ENCODE results near the gene FANK1.
"Not testable (repeated sequence)": the region's sequence is repeated elsewhere in the genome, so short reads cannot be mapped to it uniquely, and the experiment has no call there.

Gene FANK1

DNA sequence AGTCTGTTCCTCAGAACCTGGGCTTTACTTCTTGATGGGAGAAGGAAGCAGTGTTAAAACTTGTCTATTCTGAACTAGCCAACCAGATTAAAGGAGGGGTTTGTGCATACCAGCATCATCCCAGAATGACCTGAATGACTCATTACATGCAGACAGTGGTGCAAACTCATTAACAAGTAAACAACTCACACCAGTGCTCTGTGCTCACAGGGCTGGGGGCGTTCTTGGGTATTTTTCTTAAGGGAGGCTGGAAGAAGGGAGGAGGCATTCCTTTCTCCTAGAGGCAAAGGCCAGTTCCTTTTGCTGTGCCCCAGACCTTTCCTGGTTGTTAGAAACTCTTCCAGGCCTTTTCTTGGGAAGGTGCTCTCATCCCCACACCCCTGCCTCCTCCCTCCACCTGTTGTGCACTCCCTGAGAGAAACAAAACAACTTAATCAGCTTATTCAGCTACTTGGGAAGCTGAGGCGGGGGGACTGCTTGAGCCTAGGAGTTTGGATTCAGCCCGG, 6.8 kb downstream of the FANK1 start:
- H3K27ac ChIP-seq (ENCODE audit: insufficient read depth in 1 of 2, low read depth in 1 of 2, low read length in 2 of 2, poor library complexity in 1 of 2, severe bottlenecking in 2 of 2); H3K27me3 ChIP-seq (replicated peaks in 2 of 5; ENCODE audit: control insufficient read depth in 4 of 5, insufficient read depth in 5 of 5, low read length in 4 of 5); H3K4me1 ChIP-seq (ENCODE audit: control extremely low read depth in 1 of 4, control insufficient read depth in 4 of 4, insufficient read depth in 4 of 4, low read length in 3 of 4); H3K36me3 ChIP-seq (ENCODE audit: control insufficient read depth in 4 of 4, insufficient read depth in 4 of 4, low read length in 3 of 4); H3K4me3 ChIP-seq (ENCODE audit: control insufficient read depth in 1 of 7, extremely low read depth in 1 of 7, insufficient read depth in 4 of 7, low read depth in 2 of 7, low read length in 6 of 7); H3K9me3 ChIP-seq (ENCODE audit: control extremely low read depth in 1 of 5, control insufficient read depth in 4 of 5, insufficient read depth in 2 of 5, low read depth in 1 of 5, low read length in 4 of 5); POLR2A ChIA-PET; CTCF ChIA-PET; DNase-seq: not testable (repeated sequence)
- no CpG with 5 or more reads among the region's 3 CpGs for WGBS (ENCODE audit: insufficient coverage)

- H3K27ac ChIP-seq (ENCODE audit: insufficient read depth in 1 of 2, low read depth in 1 of 2, low read length in 2 of 2, poor library complexity in 1 of 2, severe bottlenecking in 2 of 2); H3K9me3 ChIP-seq (ENCODE audit: control extremely low read depth in 1 of 5, control insufficient read depth in 4 of 5, insufficient read depth in 2 of 5, low read depth in 1 of 5, low read length in 4 of 5); POLR2A ChIA-PET; H3K27me3 ChIP-seq (replicated peaks in 2 of 5; ENCODE audit: control insufficient read depth in 4 of 5, insufficient read depth in 5 of 5, low read length in 4 of 5); H3K4me3 ChIP-seq (ENCODE audit: control insufficient read depth in 1 of 7, extremely low read depth in 1 of 7, insufficient read depth in 4 of 7, low read depth in 2 of 7, low read length in 6 of 7); H3K36me3 ChIP-seq (ENCODE audit: control insufficient read depth in 4 of 4, insufficient read depth in 4 of 4, low read length in 3 of 4); H3K4me1 ChIP-seq (ENCODE audit: control extremely low read depth in 1 of 4, control insufficient read depth in 4 of 4, insufficient read depth in 4 of 4, low read length in 3 of 4); DNase-seq: not testable (repeated sequence)
- 92% methylated on average over 3 of the region's 5 CpGs for WGBS (ENCODE audit: insufficient coverage)
- CTCF ChIA-PET, result interaction anchor here (0.8 kb wide), 1 partner anchor 37 kb away, joined by 3 read pairs; no protein-coding TSS in a partner anchor
Observed at GRCh38 chr10:125905069-125905994, 9.0 kb downstream of the FANK1 start.

DNA sequence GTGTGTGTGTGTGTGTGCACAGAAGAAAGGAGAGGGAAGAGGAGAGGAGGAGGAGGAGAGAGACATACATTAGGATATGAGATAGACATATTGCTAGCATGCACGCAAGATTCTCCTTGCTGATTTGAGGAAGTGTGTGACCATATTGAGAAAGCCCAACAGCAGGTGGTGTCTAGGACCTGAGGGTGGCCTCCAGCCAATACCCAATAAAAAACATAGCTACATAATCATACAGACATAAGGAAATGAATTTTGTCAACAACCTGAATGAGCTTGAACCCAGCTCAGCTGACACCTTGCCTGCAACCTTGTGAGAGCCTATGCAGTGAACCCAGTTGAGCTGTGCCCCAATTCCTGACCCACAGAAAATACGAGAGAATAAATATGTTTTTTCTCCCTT, 11.2 kb downstream of the FANK1 start:
- CTCF ChIA-PET, result interaction anchor here (0.6 kb wide), 1 partner anchor 62 kb away, joined by 3 read pairs; no protein-coding TSS in a partner anchor
- H3K27me3 ChIP-seq (replicated peaks in 2 of 5; ENCODE audit: control insufficient read depth in 4 of 5, insufficient read depth in 5 of 5, low read length in 4 of 5); POLR2A ChIA-PET; H3K27ac ChIP-seq (ENCODE audit: insufficient read depth in 1 of 2, low read depth in 1 of 2, low read length in 2 of 2, poor library complexity in 1 of 2, severe bottlenecking in 2 of 2); H3K36me3 ChIP-seq (ENCODE audit: control insufficient read depth in 4 of 4, insufficient read depth in 4 of 4, low read length in 3 of 4); H3K4me3 ChIP-seq (ENCODE audit: control insufficient read depth in 1 of 7, extremely low read depth in 1 of 7, insufficient read depth in 4 of 7, low read depth in 2 of 7, low read length in 6 of 7); H3K4me1 ChIP-seq (ENCODE audit: control extremely low read depth in 1 of 4, control insufficient read depth in 4 of 4, insufficient read depth in 4 of 4, low read length in 3 of 4); H3K9me3 ChIP-seq (ENCODE audit: control extremely low read depth in 1 of 5, control insufficient read depth in 4 of 5, insufficient read depth in 2 of 5, low read depth in 1 of 5, low read length in 4 of 5): not testable (repeated sequence)
- 100% methylated on average over 1 of the region's 2 CpGs for WGBS (ENCODE audit: insufficient coverage)
- DNase-seq, result peak in 1 of 3 donors; percentile 16

DNA sequence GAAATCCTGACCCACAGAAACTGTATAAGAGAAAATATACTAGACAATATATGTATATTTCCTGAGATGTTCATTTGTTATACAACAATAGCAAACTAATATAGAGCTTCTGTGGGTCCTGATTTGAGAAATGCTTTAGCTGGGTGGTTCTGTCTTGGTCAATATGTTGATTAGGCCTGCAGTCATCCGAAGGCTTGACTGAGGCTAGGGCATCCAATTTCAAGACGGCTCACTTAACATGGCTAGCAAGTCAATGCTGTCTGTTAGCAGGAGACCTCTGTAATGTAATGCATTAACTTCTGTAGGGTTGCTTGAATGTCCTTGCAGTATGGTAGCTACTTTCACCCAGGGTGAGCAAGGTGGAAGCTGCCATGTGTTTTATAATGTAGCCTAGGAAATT, 12.4 kb downstream of the FANK1 start:
- H3K27ac ChIP-seq (ENCODE audit: insufficient read depth in 1 of 2, low read depth in 1 of 2, low read length in 2 of 2, poor library complexity in 1 of 2, severe bottlenecking in 2 of 2); DNase-seq; H3K4me1 ChIP-seq (ENCODE audit: control extremely low read depth in 1 of 4, control insufficient read depth in 4 of 4, insufficient read depth in 4 of 4, low read length in 3 of 4); H3K36me3 ChIP-seq (ENCODE audit: control insufficient read depth in 4 of 4, insufficient read depth in 4 of 4, low read length in 3 of 4); H3K9me3 ChIP-seq (ENCODE audit: control extremely low read depth in 1 of 5, control insufficient read depth in 4 of 5, insufficient read depth in 2 of 5, low read depth in 1 of 5, low read length in 4 of 5); CTCF ChIA-PET; H3K27me3 ChIP-seq (replicated peaks in 2 of 5; ENCODE audit: control insufficient read depth in 4 of 5, insufficient read depth in 5 of 5, low read length in 4 of 5); H3K4me3 ChIP-seq (ENCODE audit: control insufficient read depth in 1 of 7, extremely low read depth in 1 of 7, insufficient read depth in 4 of 7, low read depth in 2 of 7, low read length in 6 of 7); POLR2A ChIA-PET: not testable (repeated sequence)
- WGBS (ENCODE audit: insufficient coverage), result 88% methylated on average over 2 of the region's 2 CpGs

GRCh38 chr10:125909491-125909890, 13.1 kb downstream of the FANK1 start:
- H3K4me3 ChIP-seq (ENCODE audit: control insufficient read depth in 1 of 7, extremely low read depth in 1 of 7, insufficient read depth in 4 of 7, low read depth in 2 of 7, low read length in 6 of 7); CTCF ChIA-PET; H3K4me1 ChIP-seq (ENCODE audit: control extremely low read depth in 1 of 4, control insufficient read depth in 4 of 4, insufficient read depth in 4 of 4, low read length in 3 of 4); DNase-seq; H3K27ac ChIP-seq (ENCODE audit: insufficient read depth in 1 of 2, low read depth in 1 of 2, low read length in 2 of 2, poor library complexity in 1 of 2, severe bottlenecking in 2 of 2); H3K27me3 ChIP-seq (replicated peaks in 2 of 5; ENCODE audit: control insufficient read depth in 4 of 5, insufficient read depth in 5 of 5, low read length in 4 of 5); H3K36me3 ChIP-seq (ENCODE audit: control insufficient read depth in 4 of 4, insufficient read depth in 4 of 4, low read length in 3 of 4); POLR2A ChIA-PET; H3K9me3 ChIP-seq (ENCODE audit: control extremely low read depth in 1 of 5, control insufficient read depth in 4 of 5, insufficient read depth in 2 of 5, low read depth in 1 of 5, low read length in 4 of 5): not testable (repeated sequence)
- WGBS (ENCODE audit: insufficient coverage), result no CpG with 5 or more reads among the region's 3 CpGs

GRCh38 chr10:125911145-125911544, 14.8 kb downstream of the FANK1 start:
- Histone ChIP-seq H3K9me3 (ENCODE audit: control extremely low read depth in 1 of 5, control insufficient read depth in 4 of 5, insufficient read depth in 2 of 5, low read depth in 1 of 5, low read length in 4 of 5) (peaks cover 0 to 2% (median 0%) of the 10 kb centered on the region in 5 experiments), H3K4me1 (ENCODE audit: control extremely low read depth in 1 of 4, control insufficient read depth in 4 of 4, insufficient read depth in 4 of 4, low read length in 3 of 4) (no peaks in the 10 kb centered on the region), H3K27ac (ENCODE audit: insufficient read depth in 1 of 2, low read depth in 1 of 2, low read length in 2 of 2, poor library complexity in 1 of 2, severe bottlenecking in 2 of 2) (no peak overlapping the region), H3K36me3 (ENCODE audit: control insufficient read depth in 4 of 4, insufficient read depth in 4 of 4, low read length in 3 of 4) (no peaks in the 10 kb centered on the region), H3K27me3 (replicated peaks in 2 of 5; ENCODE audit: control insufficient read depth in 4 of 5, insufficient read depth in 5 of 5, low read length in 4 of 5) (no peaks in the 10 kb centered on the region), H3K4me3 (ENCODE audit: control insufficient read depth in 1 of 7, extremely low read depth in 1 of 7, insufficient read depth in 4 of 7, low read depth in 2 of 7, low read length in 6 of 7) (no peak overlapping the region)
- 97% methylated on average over 6 of the region's 10 CpGs for WGBS (ENCODE audit: insufficient coverage)
- DNase-seq, result no peak
- CTCF ChIA-PET, result no interaction called here
- POLR2A ChIA-PET, result no interaction called here

GRCh38 chr10:125911990-125912389, 15.6 kb downstream of the FANK1 start:
- no peaks in the 10 kb centered on the region for H3K27me3 ChIP-seq (replicated peaks in 2 of 5; ENCODE audit: control insufficient read depth in 4 of 5, insufficient read depth in 5 of 5, low read length in 4 of 5)
- POLR2A ChIA-PET, result no interaction called here
- no peaks in the 10 kb centered on the region for H3K36me3 ChIP-seq (ENCODE audit: control insufficient read depth in 4 of 4, insufficient read depth in 4 of 4, low read length in 3 of 4)
- no peak for DNase-seq
- peaks cover 0 to 2% (median 0%) of the 10 kb centered on the region in 5 experiments for H3K9me3 ChIP-seq (ENCODE audit: control extremely low read depth in 1 of 5, control insufficient read depth in 4 of 5, insufficient read depth in 2 of 5, low read depth in 1 of 5, low read length in 4 of 5)
- no peak overlapping the region for H3K4me3 ChIP-seq (ENCODE audit: control insufficient read depth in 1 of 7, extremely low read depth in 1 of 7, insufficient read depth in 4 of 7, low read depth in 2 of 7, low read length in 6 of 7)
- 100% methylated on average over 2 of the region's 4 CpGs for WGBS (ENCODE audit: insufficient coverage)
- CTCF ChIA-PET, result no interaction called here
- H3K4me1 ChIP-seq (ENCODE audit: control extremely low read depth in 1 of 4, control insufficient read depth in 4 of 4, insufficient read depth in 4 of 4, low read length in 3 of 4), result no peaks in the 10 kb centered on the region
- no peak overlapping the region for H3K27ac ChIP-seq (ENCODE audit: insufficient read depth in 1 of 2, low read depth in 1 of 2, low read length in 2 of 2, poor library complexity in 1 of 2, severe bottlenecking in 2 of 2)

Data from common myeloid progenitor, CD34-positive (primary cell).